Stimulated activated effector memory CD8-positive, alpha-beta T cell treated with anti-CD3 and anti-CD28 coated beads, Interleukin-12 subunit alpha, Interleukin-12 subunit beta, amount 100 ng/mL, for 72 hours (primary cell): ENCODE measurements around the gene RGL2.

Experiments used
- ATAC-seq: fragments of 150-1000 bp; cut with Tn5 transposase; 2 replicates; pipeline ENCODE4 v1.10.0; 2021
- DNase-seq, 2 donors: peaks; one replicate each; pipeline ENCODE4 v3.0.0; 2021 to 2022; ENCODE audit warnings: low spot score in 2 of 2
- H3K27ac Mint-ChIP-seq: one replicate; pipeline ENCODE4 v1.8.0; 2022; ENCODE audit warnings: mild to moderate bottlenecking, mixed read lengths
- H3K36me3 Mint-ChIP-seq: one replicate; pipeline ENCODE4 v1.8.0; 2022; ENCODE audit warnings: mild to moderate bottlenecking, mixed read lengths
- H3K4me1 Mint-ChIP-seq: one replicate; pipeline ENCODE4 v1.8.0; 2022; ENCODE audit warnings: mixed read lengths
- H3K4me3 Mint-ChIP-seq: one replicate; pipeline ENCODE4 v1.8.0; 2022; ENCODE audit warnings: mild to moderate bottlenecking, mixed read lengths
- H3K9me3 Mint-ChIP-seq: one replicate; pipeline ENCODE4 v1.8.0; 2022; ENCODE audit warnings: mixed read lengths

RGL2 gene

GRCh38 chr6:33249732-33250630 lies 48.8 kb downstream of the RGL2 start:
- H3K27ac Mint-ChIP-seq = peak overlapping the region; percentile 96
- H3K9me3 Mint-ChIP-seq = no peaks in the 10 kb centered on the region
- H3K4me1 Mint-ChIP-seq = peaks cover 48% of the 10 kb centered on the region
- DNase-seq (peak in 1 of 2 donors; percentile 55), ATAC-seq (no peak)
- peak overlapping the region; percentile 91 for H3K4me3 Mint-ChIP-seq
- H3K36me3 Mint-ChIP-seq = peaks cover 59% of the 10 kb centered on the region

- ATAC-seq = peak; percentile 94
- Mint-ChIP-seq H3K4me1 (peaks cover 48% of the 10 kb centered on the region), H3K36me3 (peaks cover 51% of the 10 kb centered on the region), H3K4me3 (peak overlapping the region; percentile 91), H3K27ac (peak overlapping the region; percentile 96), H3K9me3 (no peaks in the 10 kb centered on the region)
- DNase-seq = peak; percentile 84 to 97
These were observed 49.6 kb downstream of the RGL2 start for GRCh38 chr6:33248932-33249731.

GRCh38 chr6:33248643-33248931 lies 50.2 kb downstream of the RGL2 start:
- no peaks in the 10 kb centered on the region for H3K9me3 Mint-ChIP-seq
- ATAC-seq = peak; percentile 41
- DNase-seq = no peak

GRCh38 chr6:33247977-33248642 lies 50.6 kb downstream of the RGL2 start:
- peak overlapping the region; percentile 96 for H3K27ac Mint-ChIP-seq
- H3K4me1 Mint-ChIP-seq = peaks cover 47% of the 10 kb centered on the region
- ATAC-seq (peak; percentile 57), DNase-seq (peak; percentile 94 to 98)
- H3K4me3 Mint-ChIP-seq = peak overlapping the region; percentile 91
- H3K36me3 Mint-ChIP-seq = peaks cover 46% of the 10 kb centered on the region
- H3K9me3 Mint-ChIP-seq = no peaks in the 10 kb centered on the region

More at GRCh38 chr6:33248643-33248931, 50.2 kb downstream of the RGL2 start:
- peak overlapping the region; percentile 91 for H3K4me3 Mint-ChIP-seq
- peaks cover 48% of the 10 kb centered on the region for H3K4me1 Mint-ChIP-seq
- H3K36me3 Mint-ChIP-seq = peaks cover 51% of the 10 kb centered on the region
- peak overlapping the region; percentile 96 for H3K27ac Mint-ChIP-seq

- Mint-ChIP-seq H3K4me1 (peaks cover 25% of the 10 kb centered on the region), H3K4me3 (no peak overlapping the region), H3K9me3 (no peaks in the 10 kb centered on the region), H3K27ac (no peak overlapping the region), H3K36me3 (peaks cover 3% of the 10 kb centered on the region)
- ATAC-seq = no peak
- DNase-seq = no peak
These were observed 55.3 kb downstream of the RGL2 start for GRCh38 chr6:33243476-33243875.

GRCh38 chr6:33241968-33242367 lies 56.8 kb downstream of the RGL2 start:
- no peaks in the 10 kb centered on the region for H3K36me3 Mint-ChIP-seq
- H3K27ac Mint-ChIP-seq = no peak overlapping the region
- H3K4me1 Mint-ChIP-seq = peaks cover 17% of the 10 kb centered on the region
- H3K9me3 Mint-ChIP-seq = no peaks in the 10 kb centered on the region
- DNase-seq (no peak), ATAC-seq (peak; percentile 96)
- H3K4me3 Mint-ChIP-seq = peak overlapping the region; percentile 42
